Gastroesophageal sphincter (tissue), 3 donors: Measurements from ENCODE around the gene CARD11.
"Not testable (repeated sequence)": the region's sequence is repeated elsewhere in the genome, so short reads cannot be mapped to it uniquely, and the experiment has no call there.

Source experiments
- POLR2A ChIP-seq, 2 donors: fragments of 450-650 bp; IDR thresholded peaks; one replicate each; pipeline ENCODE4 v1.6.1; 2017; ENCODE audit warnings: antibody characterized with exemption in 2 of 2, mild to moderate bottlenecking in 2 of 2, moderate library complexity in 1 of 2
- POLR2AphosphoS5 ChIP-seq: sonication (generic); formaldehyde crosslinking; IDR thresholded peaks from one replicate; pipeline ENCODE4 v1.6.1; 2017; ENCODE audit warnings: antibody characterized with exemption
- TF ChIP-seq, protein P1 (sequence below), 4 experiments: fragments of 200-600 bp in 2 of 4; fragments of 450-650 bp in 2 of 4; sonication (generic) in 1 of 4; IDR thresholded peaks; one replicate each; pipeline ENCODE4 v1.5.1; 2017 to 2019; ENCODE audit warnings: antibody characterized with exemption in 4 of 4, mild to moderate bottlenecking in 2 of 4, moderate library complexity in 2 of 4

GRCh38 chr7:3038011-3038410 is 5.7 kb downstream of the CARD11 start:
- TF ChIP-seq POLR2AphosphoS5; POLR2A (IDR thresholded peaks at IDR 0.05): not testable (repeated sequence)
- TF ChIP-seq, protein P1, sequence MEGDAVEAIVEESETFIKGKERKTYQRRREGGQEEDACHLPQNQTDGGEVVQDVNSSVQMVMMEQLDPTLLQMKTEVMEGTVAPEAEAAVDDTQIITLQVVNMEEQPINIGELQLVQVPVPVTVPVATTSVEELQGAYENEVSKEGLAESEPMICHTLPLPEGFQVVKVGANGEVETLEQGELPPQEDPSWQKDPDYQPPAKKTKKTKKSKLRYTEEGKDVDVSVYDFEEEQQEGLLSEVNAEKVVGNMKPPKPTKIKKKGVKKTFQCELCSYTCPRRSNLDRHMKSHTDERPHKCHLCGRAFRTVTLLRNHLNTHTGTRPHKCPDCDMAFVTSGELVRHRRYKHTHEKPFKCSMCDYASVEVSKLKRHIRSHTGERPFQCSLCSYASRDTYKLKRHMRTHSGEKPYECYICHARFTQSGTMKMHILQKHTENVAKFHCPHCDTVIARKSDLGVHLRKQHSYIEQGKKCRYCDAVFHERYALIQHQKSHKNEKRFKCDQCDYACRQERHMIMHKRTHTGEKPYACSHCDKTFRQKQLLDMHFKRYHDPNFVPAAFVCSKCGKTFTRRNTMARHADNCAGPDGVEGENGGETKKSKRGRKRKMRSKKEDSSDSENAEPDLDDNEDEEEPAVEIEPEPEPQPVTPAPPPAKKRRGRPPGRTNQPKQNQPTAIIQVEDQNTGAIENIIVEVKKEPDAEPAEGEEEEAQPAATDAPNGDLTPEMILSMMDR (IDR thresholded peaks at IDR 0.05), result not testable (repeated sequence)
